ENCODE results near the gene AHCYL2.

Gene AHCYL2

DNA sequence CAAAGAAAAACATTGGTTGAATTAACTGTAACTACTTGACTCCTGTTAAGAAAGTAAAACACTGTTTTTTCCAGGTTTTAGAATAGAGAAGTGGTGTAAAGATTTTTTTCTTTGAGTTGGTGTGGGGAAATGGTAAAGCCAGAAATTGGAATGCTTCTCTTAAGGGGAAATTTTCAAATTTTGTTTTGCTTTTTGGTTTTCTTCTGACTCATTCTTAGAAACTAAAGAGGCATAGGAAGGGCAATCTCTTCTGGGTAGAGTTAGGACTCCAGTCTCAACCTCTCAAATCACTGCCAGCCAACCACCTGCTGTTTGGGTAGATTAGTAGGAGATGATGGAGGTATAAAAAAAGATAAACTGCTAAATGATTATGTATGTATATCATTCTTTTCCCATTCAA is 161.7 kb downstream of the AHCYL2 start:
- no peak for DNase-seq (ENCODE audit: low read depth, low spot score)
- Histone ChIP-seq H3K4me3 (no peak overlapping the region), H3K36me3 (ENCODE audit: insufficient read depth, low read length) (no peaks in the 10 kb centered on the region), H3K9ac (ENCODE audit: insufficient read length) (no peak overlapping the region), H3K27ac (no peak overlapping the region), H3K9me3 (ENCODE audit: low read depth, low read length) (no peaks in the 10 kb centered on the region)
- no peak for TF ChIP-seq POLR2AphosphoS5 (IDR thresholded peaks at IDR 0.05; ENCODE audit: borderline replicate concordance, low read depth, low read length)
- no peak for TF ChIP-seq FOXP2 (optimal IDR thresholded peaks at IDR 0.05; ENCODE audit: control extremely low read depth, extremely low read length, insufficient read depth)
- no peak for TF ChIP-seq EZH2 (IDR thresholded peaks at IDR 0.05)

DNA sequence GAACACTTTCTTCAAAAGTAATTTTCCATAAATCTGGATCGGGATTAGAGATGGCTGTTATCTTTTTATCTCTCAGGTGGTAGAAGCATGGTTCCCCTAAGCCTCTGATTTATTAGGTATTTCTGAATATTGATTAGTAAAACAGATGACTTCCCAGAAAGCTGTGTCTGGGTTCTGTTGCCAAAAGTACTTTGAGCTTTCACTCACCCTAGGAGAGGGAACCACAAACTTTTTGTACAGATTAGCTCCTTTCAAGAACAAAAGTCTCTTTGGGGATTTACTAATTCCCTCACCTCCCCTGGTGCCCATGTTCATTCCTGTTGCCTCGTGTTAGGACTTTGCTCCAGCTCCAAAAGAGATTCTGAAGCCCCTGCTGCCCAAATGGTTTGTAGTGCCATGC is 162.7 kb downstream of the AHCYL2 start:
- no peak for DNase-seq (ENCODE audit: low read depth, low spot score)
- TF ChIP-seq FOXP2 (optimal IDR thresholded peaks at IDR 0.05; ENCODE audit: control extremely low read depth, extremely low read length, insufficient read depth) = no peak
- no peak for TF ChIP-seq POLR2AphosphoS5 (IDR thresholded peaks at IDR 0.05; ENCODE audit: borderline replicate concordance, low read depth, low read length)
- no peak for TF ChIP-seq EZH2 (IDR thresholded peaks at IDR 0.05)
- Histone ChIP-seq H3K27ac (no peak overlapping the region), H3K36me3 (ENCODE audit: insufficient read depth, low read length) (no peaks in the 10 kb centered on the region), H3K9ac (ENCODE audit: insufficient read length) (no peak overlapping the region), H3K4me3 (no peak overlapping the region), H3K9me3 (ENCODE audit: low read depth, low read length) (no peaks in the 10 kb centered on the region)

DNA sequence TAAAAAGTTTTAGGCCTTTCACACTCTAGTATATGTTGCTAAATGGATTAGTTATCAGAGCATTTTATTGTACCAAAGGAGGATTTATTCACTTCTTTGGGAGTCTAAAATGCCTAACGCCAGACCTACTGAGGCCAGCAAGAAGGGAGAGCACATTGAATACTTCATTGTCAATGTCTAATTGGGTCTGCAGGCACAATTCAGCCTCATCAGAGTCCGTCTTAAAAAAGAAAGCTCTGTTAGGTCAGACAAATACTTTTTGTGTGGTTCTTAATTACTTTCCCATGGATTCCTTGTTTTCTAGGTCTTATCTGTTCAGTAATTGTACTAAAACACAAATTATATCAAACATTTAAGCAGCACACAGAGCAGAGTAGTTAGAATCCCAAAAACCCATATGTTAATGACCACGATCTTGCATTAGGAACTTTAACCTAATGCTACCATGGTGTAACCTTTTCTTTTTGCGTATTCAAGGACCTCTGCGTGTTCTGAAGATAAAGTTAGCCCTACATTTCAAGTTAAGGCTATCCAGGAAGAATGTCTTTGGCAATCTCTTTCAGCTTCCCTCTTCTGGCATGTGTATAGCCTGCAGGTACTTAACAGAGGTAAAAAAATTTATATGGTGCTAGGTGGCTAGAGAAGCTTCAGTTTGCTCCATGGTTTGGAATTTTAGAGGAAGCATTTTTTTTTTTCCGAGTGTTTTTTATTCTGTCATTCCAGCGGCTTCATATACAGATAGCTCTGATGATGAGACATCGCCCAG is 163.7 kb downstream of the AHCYL2 start:
- TF ChIP-seq EZH2 (IDR thresholded peaks at IDR 0.05) = no peak
- TF ChIP-seq FOXP2 (optimal IDR thresholded peaks at IDR 0.05; ENCODE audit: control extremely low read depth, extremely low read length, insufficient read depth) = no peak
- no peak for TF ChIP-seq POLR2AphosphoS5 (IDR thresholded peaks at IDR 0.05; ENCODE audit: borderline replicate concordance, low read depth, low read length)
- DNase-seq (ENCODE audit: low read depth, low spot score) = no peak
- no peak overlapping the region for H3K9ac ChIP-seq (ENCODE audit: insufficient read length)
- H3K27ac ChIP-seq = no peak overlapping the region
- H3K36me3 ChIP-seq (ENCODE audit: insufficient read depth, low read length) = no peaks in the 10 kb centered on the region
- no peaks in the 10 kb centered on the region for H3K9me3 ChIP-seq (ENCODE audit: low read depth, low read length)
- H3K4me3 ChIP-seq = no peak overlapping the region

DNA sequence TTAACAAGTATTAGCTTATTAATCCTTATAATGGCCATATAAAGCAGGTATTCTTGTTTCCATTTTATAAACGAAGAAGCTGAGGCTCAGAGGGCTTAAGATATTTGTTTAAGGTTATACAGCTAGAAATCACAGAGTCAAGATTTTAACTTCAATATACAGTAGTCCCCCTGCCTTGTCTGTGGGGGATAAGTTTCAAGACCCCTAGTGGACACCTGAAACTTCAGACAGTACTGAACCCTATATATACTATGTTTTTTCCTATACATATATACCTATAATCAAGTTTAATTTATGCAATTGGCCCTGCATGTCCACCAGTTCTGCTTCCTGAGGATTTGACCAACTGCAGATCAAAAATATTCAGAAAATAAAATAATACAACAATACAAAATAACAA is 165.0 kb downstream of the AHCYL2 start:
- H3K9me3 ChIP-seq (ENCODE audit: low read depth, low read length) = no peaks in the 10 kb centered on the region
- no peaks in the 10 kb centered on the region for H3K36me3 ChIP-seq (ENCODE audit: insufficient read depth, low read length)
- H3K9ac ChIP-seq (ENCODE audit: insufficient read length) = no peak overlapping the region
- TF ChIP-seq POLR2AphosphoS5 (IDR thresholded peaks at IDR 0.05; ENCODE audit: borderline replicate concordance, low read depth, low read length) = no peak
- TF ChIP-seq FOXP2 (optimal IDR thresholded peaks at IDR 0.05; ENCODE audit: control extremely low read depth, extremely low read length, insufficient read depth) = no peak
- TF ChIP-seq EZH2 (IDR thresholded peaks at IDR 0.05) = no peak
- DNase-seq (ENCODE audit: low read depth, low spot score) = no peak
- no peak overlapping the region for H3K4me3 ChIP-seq
- H3K27ac ChIP-seq = no peak overlapping the region

DNA sequence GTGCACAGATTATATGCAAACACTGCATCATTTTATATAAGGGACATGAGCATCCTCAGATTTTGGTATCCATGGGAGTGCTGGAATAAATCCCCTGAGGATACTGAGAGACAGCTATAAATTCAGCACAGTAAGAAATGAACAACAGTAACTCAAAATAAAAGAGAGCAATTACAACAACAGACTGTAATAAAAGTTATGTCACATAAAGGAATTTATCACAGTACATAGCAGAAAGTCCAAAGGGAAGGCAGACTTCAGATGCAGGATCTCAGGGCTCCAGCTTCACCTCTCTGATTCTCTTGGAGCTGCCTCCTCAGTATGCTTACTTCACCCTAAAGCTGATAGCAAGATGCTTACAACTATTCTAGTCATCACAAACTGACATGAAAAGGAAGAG is 165.5 kb downstream of the AHCYL2 start:
- TF ChIP-seq POLR2AphosphoS5 (IDR thresholded peaks at IDR 0.05; ENCODE audit: borderline replicate concordance, low read depth, low read length) = no peak
- Histone ChIP-seq H3K27ac (no peak overlapping the region), H3K36me3 (ENCODE audit: insufficient read depth, low read length) (no peaks in the 10 kb centered on the region), H3K9me3 (ENCODE audit: low read depth, low read length) (no peaks in the 10 kb centered on the region), H3K4me3 (no peak overlapping the region), H3K9ac (ENCODE audit: insufficient read length) (no peak overlapping the region)
- DNase-seq (ENCODE audit: low read depth, low spot score) = no peak

DNA sequence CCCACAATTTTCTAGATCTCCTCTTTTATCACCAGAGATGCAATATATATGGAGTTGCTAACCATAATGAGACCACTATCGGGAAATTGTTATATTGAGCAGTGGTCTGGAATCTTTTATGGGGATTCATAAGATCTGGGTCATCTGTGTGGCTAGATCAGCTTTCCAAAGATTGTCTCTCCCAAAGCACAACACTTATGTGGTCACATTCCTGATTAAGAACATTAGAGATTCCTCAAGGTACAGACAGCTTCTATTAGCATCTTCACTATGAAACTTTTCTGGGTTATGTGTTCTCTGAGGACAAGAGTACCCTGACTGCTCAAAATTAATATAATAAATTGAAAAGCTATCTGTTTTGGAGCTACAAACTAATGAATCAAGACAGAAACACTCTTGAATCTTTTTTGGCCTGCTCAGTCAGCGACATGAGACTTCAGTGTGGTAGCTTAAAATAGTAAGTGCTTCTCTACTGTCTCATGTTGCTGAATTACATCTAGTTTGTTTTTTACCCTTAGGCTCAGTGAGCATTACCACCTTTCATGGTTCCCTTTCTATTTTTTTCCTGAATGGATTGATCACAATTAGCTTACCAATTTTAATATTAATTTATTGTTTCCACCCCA is 166.8 kb downstream of the AHCYL2 start:
- H3K36me3 ChIP-seq (ENCODE audit: insufficient read depth, low read length) = no peaks in the 10 kb centered on the region
- H3K9ac ChIP-seq (ENCODE audit: insufficient read length) = no peak overlapping the region
- H3K4me3 ChIP-seq = no peak overlapping the region
- no peak for DNase-seq (ENCODE audit: low read depth, low spot score)
- H3K27ac ChIP-seq = no peak overlapping the region
- no peak for TF ChIP-seq EZH2 (IDR thresholded peaks at IDR 0.05)
- no peak for TF ChIP-seq POLR2AphosphoS5 (IDR thresholded peaks at IDR 0.05; ENCODE audit: borderline replicate concordance, low read depth, low read length)
- TF ChIP-seq FOXP2 (optimal IDR thresholded peaks at IDR 0.05; ENCODE audit: control extremely low read depth, extremely low read length, insufficient read depth) = no peak
- H3K9me3 ChIP-seq (ENCODE audit: low read depth, low read length) = no peaks in the 10 kb centered on the region

DNA sequence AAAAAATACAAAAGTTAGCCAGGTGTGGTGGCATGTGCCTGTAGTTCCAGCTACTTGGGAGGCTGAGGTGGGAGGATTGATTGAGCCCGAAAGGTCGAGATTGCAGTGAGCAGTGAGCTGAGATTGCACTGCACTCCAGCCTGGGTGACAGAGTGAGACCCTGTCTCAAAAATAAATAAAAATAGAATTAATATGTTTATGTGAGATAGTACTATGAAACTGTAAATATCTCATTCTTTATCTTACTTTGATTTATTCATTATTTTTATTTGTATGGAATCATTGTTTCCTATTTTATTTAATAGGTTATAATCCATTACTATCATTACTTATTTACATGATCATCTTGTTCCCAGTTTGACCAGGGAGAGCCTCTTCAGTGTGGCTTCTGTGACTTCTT is 168.4 kb downstream of the AHCYL2 start:
- no peak for TF ChIP-seq FOXP2 (optimal IDR thresholded peaks at IDR 0.05; ENCODE audit: control extremely low read depth, extremely low read length, insufficient read depth)
- no peak for TF ChIP-seq POLR2AphosphoS5 (IDR thresholded peaks at IDR 0.05; ENCODE audit: borderline replicate concordance, low read depth, low read length)
- no peak for TF ChIP-seq EZH2 (IDR thresholded peaks at IDR 0.05)
- H3K27ac ChIP-seq = no peak overlapping the region
- no peak overlapping the region for H3K9ac ChIP-seq (ENCODE audit: insufficient read length)
- H3K4me3 ChIP-seq = no peak overlapping the region
- DNase-seq (ENCODE audit: low read depth, low spot score) = no peak
- no peaks in the 10 kb centered on the region for H3K9me3 ChIP-seq (ENCODE audit: low read depth, low read length)
- H3K36me3 ChIP-seq (ENCODE audit: insufficient read depth, low read length) = no peaks in the 10 kb centered on the region

DNA sequence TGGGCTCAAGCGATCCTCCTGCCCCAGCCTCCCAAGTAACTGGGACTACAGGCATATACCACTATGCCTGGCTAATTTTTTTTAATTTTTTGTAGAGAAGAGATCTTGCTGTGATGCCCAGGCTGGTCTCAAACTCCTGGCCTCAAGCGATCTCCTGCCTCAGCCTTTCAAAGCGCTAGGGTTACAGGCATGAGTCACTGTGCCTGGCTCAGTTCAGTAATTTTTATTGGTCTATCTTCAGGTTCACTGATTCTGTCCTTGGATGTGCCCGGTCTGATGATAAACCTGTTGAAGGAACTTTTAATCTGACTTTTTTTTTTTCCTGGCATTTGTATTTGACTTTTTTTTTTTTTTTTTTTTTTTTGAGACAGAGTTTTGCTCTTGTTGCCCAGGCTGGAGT is 169.3 kb downstream of the AHCYL2 start:
- Histone ChIP-seq H3K27ac (no peak overlapping the region), H3K4me3 (no peak overlapping the region), H3K9ac (ENCODE audit: insufficient read length) (no peak overlapping the region), H3K9me3 (ENCODE audit: low read depth, low read length) (no peaks in the 10 kb centered on the region), H3K36me3 (ENCODE audit: insufficient read depth, low read length) (no peaks in the 10 kb centered on the region)
- DNase-seq (ENCODE audit: low read depth, low spot score) = no peak
- TF ChIP-seq POLR2AphosphoS5 (IDR thresholded peaks at IDR 0.05; ENCODE audit: borderline replicate concordance, low read depth, low read length) = no peak
- TF ChIP-seq FOXP2 (optimal IDR thresholded peaks at IDR 0.05; ENCODE audit: control extremely low read depth, extremely low read length, insufficient read depth) = no peak
- no peak for TF ChIP-seq EZH2 (IDR thresholded peaks at IDR 0.05)

Measured in SK-N-MC (cell line).